Ishikawa (cell line): ENCODE results near the gene CEP41.

Experiments used
- CEBPB ChIP-seq: IDR thresholded peaks from 2 replicates; pipeline ENCODE4 v1.6.1; 2012
- CREB1 ChIP-seq: IDR thresholded peaks from 2 replicates; pipeline ENCODE4 v1.6.1; 2012; ENCODE audit warnings: low read depth
- EGR1 ChIP-seq: IDR thresholded peaks from 2 replicates; pipeline ENCODE4 v1.6.1; 2012
- EP300 ChIP-seq: IDR thresholded peaks from 2 replicates; pipeline ENCODE4 v1.6.1; 2012; ENCODE audit warnings: borderline replicate concordance
- FOXM1 ChIP-seq: IDR thresholded peaks from 2 replicates; pipeline ENCODE4 v1.6.1; 2012; ENCODE audit warnings: low read depth, borderline replicate concordance
- NFIC ChIP-seq: IDR thresholded peaks from 2 replicates; pipeline ENCODE4 v1.6.1; 2012
- RAD21 ChIP-seq: IDR thresholded peaks from 2 replicates; pipeline ENCODE4 v1.6.1; 2012; ENCODE audit warnings: low read depth
- REST ChIP-seq: IDR thresholded peaks from 2 replicates; pipeline ENCODE4 v1.6.1; 2012; ENCODE audit warnings: low read depth, mild to moderate bottlenecking
- TAF1 ChIP-seq: IDR thresholded peaks from 2 replicates; pipeline ENCODE4 v1.6.1; 2012; ENCODE audit warnings: low read depth, mild to moderate bottlenecking
- TCF12 ChIP-seq: IDR thresholded peaks from 2 replicates; pipeline ENCODE4 v1.6.1; 2012; ENCODE audit warnings: low read depth
- TEAD4 ChIP-seq: IDR thresholded peaks from 2 replicates; pipeline ENCODE4 v1.6.1; 2012
- YY1 ChIP-seq: IDR thresholded peaks from 2 replicates; pipeline ENCODE4 v1.6.1; 2012; ENCODE audit warnings: low read depth
- ZBTB7A ChIP-seq: IDR thresholded peaks from 2 replicates; pipeline ENCODE4 v1.6.1; 2012; ENCODE audit warnings: low read depth
- TF ChIP-seq, protein P1 (sequence below): IDR thresholded peaks from 2 replicates; pipeline ENCODE4 v1.6.1; 2012
- TF ChIP-seq, protein P2 (sequence below): IDR thresholded peaks from 2 replicates; pipeline ENCODE4 v1.6.1; 2012

The CEP41 gene

GRCh38 chr7:130421684-130422083, 19.1 kb downstream of the CEP41 start:
- TF ChIP-seq CREB1: no peak
- TF ChIP-seq, protein P1, sequence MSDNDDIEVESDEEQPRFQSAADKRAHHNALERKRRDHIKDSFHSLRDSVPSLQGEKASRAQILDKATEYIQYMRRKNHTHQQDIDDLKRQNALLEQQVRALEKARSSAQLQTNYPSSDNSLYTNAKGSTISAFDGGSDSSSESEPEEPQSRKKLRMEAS: no peak
- TF ChIP-seq FOXM1: no peak
- TF ChIP-seq TEAD4: no peak
- no peak for TF ChIP-seq REST
- TF ChIP-seq EGR1: no peak
- no peak for TF ChIP-seq TAF1
- no peak for TF ChIP-seq RAD21
- TF ChIP-seq, protein P2, sequence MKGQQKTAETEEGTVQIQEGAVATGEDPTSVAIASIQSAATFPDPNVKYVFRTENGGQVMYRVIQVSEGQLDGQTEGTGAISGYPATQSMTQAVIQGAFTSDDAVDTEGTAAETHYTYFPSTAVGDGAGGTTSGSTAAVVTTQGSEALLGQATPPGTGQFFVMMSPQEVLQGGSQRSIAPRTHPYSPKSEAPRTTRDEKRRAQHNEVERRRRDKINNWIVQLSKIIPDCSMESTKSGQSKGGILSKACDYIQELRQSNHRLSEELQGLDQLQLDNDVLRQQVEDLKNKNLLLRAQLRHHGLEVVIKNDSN: no peak
- no peak for TF ChIP-seq CEBPB
- TF ChIP-seq NFIC: no peak
- no peak for TF ChIP-seq TCF12
- TF ChIP-seq EP300: no peak
- no peak for TF ChIP-seq YY1
- TF ChIP-seq ZBTB7A: no peak

DNA sequence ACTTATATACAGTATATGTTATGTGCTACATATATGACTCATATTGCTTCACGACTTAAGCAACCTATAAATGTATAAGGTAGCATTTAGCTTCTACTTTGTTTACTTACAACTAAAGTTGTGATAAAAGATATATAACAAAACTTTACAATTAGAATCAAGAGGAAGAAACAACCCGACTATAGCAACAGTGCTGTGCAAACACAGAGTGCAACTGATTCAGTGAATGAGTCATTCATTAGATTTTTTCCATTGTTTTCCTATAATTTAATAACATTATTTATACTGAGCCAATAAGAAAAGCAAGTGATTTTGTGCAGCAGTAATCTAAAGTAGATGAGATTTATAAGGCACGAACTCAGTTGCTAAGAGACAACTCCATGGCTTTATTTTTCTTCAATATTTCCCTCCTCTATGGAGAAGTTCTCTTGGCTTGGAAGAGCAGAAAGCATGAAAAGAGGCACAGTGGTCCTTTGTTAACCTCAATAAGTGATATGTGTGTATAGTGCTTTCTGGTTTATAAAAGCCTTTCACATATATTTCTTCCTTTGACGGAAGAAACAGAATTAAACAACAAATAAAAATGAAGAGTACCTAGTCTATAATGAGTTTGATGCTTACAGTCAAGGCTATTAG, 19.8 kb downstream of the CEP41 start:
- no peak for TF ChIP-seq NFIC
- no peak for TF ChIP-seq REST
- TF ChIP-seq CREB1: no peak
- TF ChIP-seq EP300: no peak
- no peak for TF ChIP-seq TEAD4
- TF ChIP-seq TAF1: no peak
- TF ChIP-seq, protein P2: no peak
- no peak for TF ChIP-seq RAD21
- no peak for TF ChIP-seq ZBTB7A
- no peak for TF ChIP-seq YY1
- no peak for TF ChIP-seq CEBPB

- TF ChIP-seq EP300 (no peak), ZBTB7A (no peak), TEAD4 (no peak), TCF12 (no peak), CREB1 (no peak), NFIC (no peak), CEBPB (no peak)
Measured at GRCh38 chr7:130419658-130420057, 21.2 kb downstream of the CEP41 start.

GRCh38 chr7:130418306-130418705, 22.5 kb downstream of the CEP41 start:
- no peak for TF ChIP-seq TAF1
- no peak for TF ChIP-seq CREB1
- TF ChIP-seq, protein P2: no peak
- TF ChIP-seq, protein P1: no peak
- TF ChIP-seq EGR1: no peak
- TF ChIP-seq NFIC: no peak
- TF ChIP-seq EP300: no peak
- no peak for TF ChIP-seq YY1
- TF ChIP-seq TCF12: no peak
- TF ChIP-seq REST: no peak
- TF ChIP-seq RAD21: no peak
- TF ChIP-seq CEBPB: no peak
- no peak for TF ChIP-seq TEAD4
- TF ChIP-seq FOXM1: no peak
- TF ChIP-seq ZBTB7A: no peak
